Measurements from ENCODE around the gene EXOSC2. TPM values are rescaled to one million over a fixed set of nuclear protein-coding genes. Genes with fewer than 3 reads are reported as not detected.

EXOSC2 gene
- total RNA-seq, 6 experiments from 2014 or later, result 9.3 to 15.9 (median 13.3) TPM

DNA sequence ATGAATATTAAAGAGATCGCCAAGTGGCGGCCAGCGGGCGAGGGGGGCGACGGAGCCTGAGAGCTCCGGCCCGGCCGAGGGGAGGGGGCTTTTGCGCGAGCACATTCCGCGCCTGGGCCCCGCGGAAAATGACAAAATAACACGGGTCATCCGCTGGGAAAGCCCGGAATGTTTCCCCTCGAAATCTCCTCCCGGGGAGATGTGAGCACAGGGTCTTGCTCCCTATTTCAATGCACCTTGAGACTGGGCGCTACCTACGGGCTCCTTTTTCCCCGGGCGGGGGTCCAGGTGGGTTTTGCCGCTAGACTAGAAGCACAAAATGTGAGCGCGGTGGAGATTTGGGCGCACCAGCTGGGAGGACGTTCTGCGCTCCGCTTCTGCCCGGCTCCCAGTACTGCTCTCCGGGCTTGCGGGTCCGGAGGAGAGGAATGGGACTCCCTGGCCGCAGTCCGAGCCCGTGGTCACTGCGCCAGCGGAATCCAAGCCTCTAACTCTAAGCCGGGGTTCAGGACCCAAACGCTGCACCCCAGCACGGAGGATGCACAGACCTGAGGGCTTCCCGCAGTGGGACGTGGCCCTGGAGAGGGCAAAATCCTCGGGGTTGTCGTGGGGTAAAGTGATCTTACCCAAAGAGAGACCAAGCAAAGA, 32.0 kb upstream of the EXOSC2 start:
- no peaks in the 10 kb centered on the region for H3K36me3 ChIP-seq
- intact Hi-C loops (cut with DNase I), result no loop called here
- TF ChIP-seq POLR2A (IDR thresholded peaks at IDR 0.05), result no peak
- TF ChIP-seq, protein P1, sequence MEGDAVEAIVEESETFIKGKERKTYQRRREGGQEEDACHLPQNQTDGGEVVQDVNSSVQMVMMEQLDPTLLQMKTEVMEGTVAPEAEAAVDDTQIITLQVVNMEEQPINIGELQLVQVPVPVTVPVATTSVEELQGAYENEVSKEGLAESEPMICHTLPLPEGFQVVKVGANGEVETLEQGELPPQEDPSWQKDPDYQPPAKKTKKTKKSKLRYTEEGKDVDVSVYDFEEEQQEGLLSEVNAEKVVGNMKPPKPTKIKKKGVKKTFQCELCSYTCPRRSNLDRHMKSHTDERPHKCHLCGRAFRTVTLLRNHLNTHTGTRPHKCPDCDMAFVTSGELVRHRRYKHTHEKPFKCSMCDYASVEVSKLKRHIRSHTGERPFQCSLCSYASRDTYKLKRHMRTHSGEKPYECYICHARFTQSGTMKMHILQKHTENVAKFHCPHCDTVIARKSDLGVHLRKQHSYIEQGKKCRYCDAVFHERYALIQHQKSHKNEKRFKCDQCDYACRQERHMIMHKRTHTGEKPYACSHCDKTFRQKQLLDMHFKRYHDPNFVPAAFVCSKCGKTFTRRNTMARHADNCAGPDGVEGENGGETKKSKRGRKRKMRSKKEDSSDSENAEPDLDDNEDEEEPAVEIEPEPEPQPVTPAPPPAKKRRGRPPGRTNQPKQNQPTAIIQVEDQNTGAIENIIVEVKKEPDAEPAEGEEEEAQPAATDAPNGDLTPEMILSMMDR (IDR thresholded peaks at IDR 0.05), result no peak
- DNase-seq, result no peak
- 5% methylated on average over 28 of the region's 47 CpGs for WGBS (ENCODE audit: insufficient coverage, low coverage, low lambda C conversion rate, missing lambda C conversion rate)
- ATAC-seq, result no peak
- peaks cover 31 to 66% of the 10 kb centered on the region in 2 donors for H3K27me3 ChIP-seq
- no peaks in the 10 kb centered on the region for H3K9me3 ChIP-seq
- no peak overlapping the region for H3K27ac ChIP-seq
- no peak overlapping the region for H3K4me3 ChIP-seq
- peaks cover 0 to 33% (median 0%) of the 10 kb centered on the region in 4 donors for H3K4me1 ChIP-seq

DNA sequence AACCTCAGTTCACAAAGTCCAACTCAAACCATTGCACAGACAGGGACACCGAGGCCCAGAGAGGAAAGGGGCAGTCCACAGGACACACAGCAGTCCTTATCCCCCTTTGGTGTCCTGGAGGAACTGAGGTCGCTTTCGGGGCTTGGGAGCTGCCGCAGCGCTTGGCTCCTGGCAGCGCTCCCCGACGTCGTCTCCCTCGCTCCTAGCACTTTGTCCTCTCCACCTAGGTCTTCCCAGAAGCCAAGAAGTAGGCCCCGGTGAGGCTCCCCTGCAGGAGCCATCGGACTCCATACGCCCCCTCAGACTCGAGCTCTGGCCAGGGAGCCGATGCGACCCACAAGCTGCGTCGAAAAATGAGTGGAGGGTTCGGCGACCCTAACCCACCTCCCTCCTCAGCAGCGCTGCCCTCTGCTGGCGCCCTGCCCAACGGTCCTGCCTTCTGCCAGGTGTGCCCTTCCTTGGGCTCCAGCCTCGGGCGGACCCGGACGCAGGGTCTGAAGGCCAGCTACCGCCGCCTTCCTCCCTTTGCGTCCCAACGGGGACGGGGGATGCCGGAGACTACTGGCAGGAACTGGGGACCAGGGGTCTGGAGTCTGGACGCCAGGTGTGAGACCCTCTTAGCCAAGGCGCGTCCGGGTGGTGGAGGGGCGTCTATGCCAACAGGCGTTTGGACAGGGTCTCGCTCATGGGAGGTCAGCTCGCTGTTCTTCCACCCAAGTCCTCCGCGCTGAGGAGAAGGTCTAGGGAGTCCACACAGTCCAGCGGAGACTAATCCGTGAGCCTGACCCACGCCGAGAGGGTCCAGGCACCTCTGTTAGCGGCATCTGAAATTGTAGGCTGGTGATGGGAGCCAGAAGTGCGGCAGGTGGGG, 31.2 kb upstream of the EXOSC2 start:
- no peak overlapping the region for H3K27ac ChIP-seq
- H3K4me1 ChIP-seq, result peaks cover 0 to 33% (median 0%) of the 10 kb centered on the region in 4 donors
- H3K36me3 ChIP-seq, result no peaks in the 10 kb centered on the region
- TF ChIP-seq, protein P1 (IDR thresholded peaks at IDR 0.05), result no peak
- no peak for TF ChIP-seq POLR2A (IDR thresholded peaks at IDR 0.05)
- peaks cover 31 to 70% of the 10 kb centered on the region in 2 donors for H3K27me3 ChIP-seq
- intact Hi-C loops (cut with DNase I), result no loop called here
- H3K9me3 ChIP-seq, result no peaks in the 10 kb centered on the region
- DNase-seq (no peak), ATAC-seq (no peak)
- no peak overlapping the region for H3K4me3 ChIP-seq
- 5% methylated on average over 8 of the region's 49 CpGs for WGBS (ENCODE audit: insufficient coverage, low coverage, low lambda C conversion rate, missing lambda C conversion rate)

DNA sequence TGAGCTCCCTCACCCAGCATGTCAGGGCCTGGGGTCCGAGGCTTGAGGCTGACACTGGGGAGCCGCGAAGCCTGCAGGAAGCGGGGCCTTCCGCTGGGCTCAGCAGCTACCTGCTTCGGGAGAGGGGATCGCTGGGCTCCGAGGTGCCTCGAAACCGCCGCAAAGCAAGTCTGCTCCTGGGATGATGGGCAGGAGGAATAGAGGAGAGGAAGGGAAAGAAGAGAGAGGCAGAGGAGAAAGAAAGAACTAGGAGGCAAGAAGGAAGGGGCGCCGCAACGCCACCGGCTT, 30.7 kb upstream of the EXOSC2 start:
- intact Hi-C loops (cut with DNase I), result no loop called here
- Histone ChIP-seq H3K4me3 (no peak overlapping the region), H3K27me3 (peaks cover 31 to 70% of the 10 kb centered on the region in 2 donors), H3K9me3 (no peaks in the 10 kb centered on the region), H3K36me3 (no peaks in the 10 kb centered on the region), H3K4me1 (peaks cover 0 to 33% (median 0%) of the 10 kb centered on the region in 4 donors), H3K27ac (no peak overlapping the region)
- ATAC-seq (no peak), DNase-seq (no peak)
- no peak for TF ChIP-seq POLR2A (IDR thresholded peaks at IDR 0.05)
- TF ChIP-seq, protein P1 (IDR thresholded peaks at IDR 0.05), result no peak
- WGBS (ENCODE audit: insufficient coverage, low coverage, low lambda C conversion rate, missing lambda C conversion rate), result 5% methylated on average over 8 of the region's 15 CpGs

DNA sequence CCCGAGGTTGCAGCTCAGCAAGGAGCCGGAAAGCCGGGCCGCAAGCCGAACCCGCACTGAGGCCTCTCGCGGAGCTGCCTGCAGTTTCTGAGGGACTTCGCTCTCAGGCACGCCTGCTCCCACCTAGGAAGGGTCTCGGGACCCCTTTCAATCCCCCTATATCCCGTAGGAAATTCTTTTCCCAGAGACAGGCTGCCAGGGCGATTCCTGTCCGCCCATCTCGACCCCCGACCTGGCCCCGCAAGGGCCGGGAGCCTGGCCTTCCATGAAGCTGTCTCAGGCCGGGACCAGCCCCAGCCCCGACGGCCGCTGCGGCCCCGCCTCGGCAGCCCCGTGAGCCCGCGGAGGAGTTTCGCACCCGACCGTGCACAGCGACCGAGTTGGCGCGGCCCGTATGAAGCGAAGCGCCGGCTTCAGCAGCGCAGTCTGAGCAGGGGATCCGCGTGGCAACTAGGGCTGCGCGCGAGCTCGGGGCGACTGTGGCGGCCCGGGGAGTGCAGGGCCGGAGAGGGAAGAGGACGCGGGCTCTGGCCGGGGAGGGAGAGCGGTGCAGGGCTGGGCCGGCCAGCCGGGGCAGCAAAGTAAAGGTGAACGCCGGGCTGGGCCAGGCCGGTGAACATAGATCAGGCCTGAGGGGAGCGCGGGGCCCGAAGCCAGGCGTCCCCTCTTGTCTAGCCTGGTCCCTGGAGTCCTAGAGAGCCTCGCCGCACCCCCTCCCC, 30.2 kb upstream of the EXOSC2 start:
- 5% methylated on average over 8 of the region's 65 CpGs for WGBS (ENCODE audit: insufficient coverage, low coverage, low lambda C conversion rate, missing lambda C conversion rate)
- Histone ChIP-seq H3K9me3 (no peaks in the 10 kb centered on the region), H3K27ac (no peak overlapping the region), H3K27me3 (peaks cover 31 to 70% of the 10 kb centered on the region in 2 donors), H3K4me3 (no peak overlapping the region), H3K36me3 (no peaks in the 10 kb centered on the region), H3K4me1 (peaks cover 0 to 33% (median 0%) of the 10 kb centered on the region in 4 donors)
- DNase-seq (no peak), ATAC-seq (peak; percentile 42 to 55 (median 50))
- TF ChIP-seq POLR2A (IDR thresholded peaks at IDR 0.05), result no peak
- TF ChIP-seq, protein P1 (IDR thresholded peaks at IDR 0.05), result no peak
- intact Hi-C loops (cut with DNase I), result no loop called here
